WI38 (cell line): ENCODE results near the gene SREK1.

Source experiments
- H3K4me3 ChIP-seq: 2 replicates; pipeline ENCODE4 v1.5.1; 2011; ENCODE audit warnings: low read depth, mild to moderate bottlenecking, control low read depth, low read length
- TF ChIP-seq, protein P1 (sequence below): IDR thresholded peaks from 2 replicates; pipeline ENCODE4 v1.5.1; 2012; ENCODE audit warnings: low read depth, mild to moderate bottlenecking, control low read depth, low read length

Gene SREK1

DNA sequence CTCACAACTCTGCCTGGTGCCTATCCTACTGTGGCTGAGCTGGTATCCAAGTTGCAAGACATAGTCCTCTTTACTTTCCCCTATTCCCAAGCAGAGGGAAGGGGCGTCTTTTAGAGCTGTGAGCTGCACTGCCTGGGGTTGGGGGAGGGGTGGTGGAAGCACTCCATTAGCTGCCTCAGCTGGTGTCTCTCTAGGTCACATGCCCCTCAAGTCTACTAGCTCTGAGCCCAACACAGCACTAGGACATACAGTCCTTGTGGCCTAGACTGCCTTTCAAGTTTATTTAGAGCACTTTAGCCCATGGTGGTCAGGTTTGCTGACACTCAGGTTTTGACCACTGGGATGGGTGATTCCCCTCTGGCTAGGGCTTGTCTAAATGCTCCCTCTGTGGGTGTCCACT, 54.7 kb downstream of the SREK1 start:
- H3K4me3 ChIP-seq: no peak overlapping the region
- TF ChIP-seq, protein P1, sequence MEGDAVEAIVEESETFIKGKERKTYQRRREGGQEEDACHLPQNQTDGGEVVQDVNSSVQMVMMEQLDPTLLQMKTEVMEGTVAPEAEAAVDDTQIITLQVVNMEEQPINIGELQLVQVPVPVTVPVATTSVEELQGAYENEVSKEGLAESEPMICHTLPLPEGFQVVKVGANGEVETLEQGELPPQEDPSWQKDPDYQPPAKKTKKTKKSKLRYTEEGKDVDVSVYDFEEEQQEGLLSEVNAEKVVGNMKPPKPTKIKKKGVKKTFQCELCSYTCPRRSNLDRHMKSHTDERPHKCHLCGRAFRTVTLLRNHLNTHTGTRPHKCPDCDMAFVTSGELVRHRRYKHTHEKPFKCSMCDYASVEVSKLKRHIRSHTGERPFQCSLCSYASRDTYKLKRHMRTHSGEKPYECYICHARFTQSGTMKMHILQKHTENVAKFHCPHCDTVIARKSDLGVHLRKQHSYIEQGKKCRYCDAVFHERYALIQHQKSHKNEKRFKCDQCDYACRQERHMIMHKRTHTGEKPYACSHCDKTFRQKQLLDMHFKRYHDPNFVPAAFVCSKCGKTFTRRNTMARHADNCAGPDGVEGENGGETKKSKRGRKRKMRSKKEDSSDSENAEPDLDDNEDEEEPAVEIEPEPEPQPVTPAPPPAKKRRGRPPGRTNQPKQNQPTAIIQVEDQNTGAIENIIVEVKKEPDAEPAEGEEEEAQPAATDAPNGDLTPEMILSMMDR: no peak

DNA sequence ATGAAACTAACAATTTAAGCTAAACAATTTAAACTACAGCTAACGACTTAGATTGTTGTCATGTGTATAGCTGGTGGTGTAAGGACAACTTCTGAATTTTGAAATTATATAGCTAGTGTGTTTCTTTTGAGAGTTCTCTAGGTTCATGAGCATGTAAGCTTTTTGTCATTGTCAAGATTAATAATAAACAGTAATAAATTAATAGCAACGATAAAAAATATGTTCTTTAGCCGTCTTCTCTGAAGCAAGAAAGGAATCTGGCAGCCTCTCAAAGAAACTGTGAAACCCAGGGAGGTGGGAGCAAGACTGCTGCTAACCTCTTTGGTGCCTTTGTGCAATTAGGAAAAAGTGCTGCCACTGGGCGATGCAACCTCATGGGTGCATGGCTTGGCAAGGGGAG, 59.4 kb downstream of the SREK1 start:
- H3K4me3 ChIP-seq: no peak overlapping the region
- TF ChIP-seq, protein P1: no peak

DNA sequence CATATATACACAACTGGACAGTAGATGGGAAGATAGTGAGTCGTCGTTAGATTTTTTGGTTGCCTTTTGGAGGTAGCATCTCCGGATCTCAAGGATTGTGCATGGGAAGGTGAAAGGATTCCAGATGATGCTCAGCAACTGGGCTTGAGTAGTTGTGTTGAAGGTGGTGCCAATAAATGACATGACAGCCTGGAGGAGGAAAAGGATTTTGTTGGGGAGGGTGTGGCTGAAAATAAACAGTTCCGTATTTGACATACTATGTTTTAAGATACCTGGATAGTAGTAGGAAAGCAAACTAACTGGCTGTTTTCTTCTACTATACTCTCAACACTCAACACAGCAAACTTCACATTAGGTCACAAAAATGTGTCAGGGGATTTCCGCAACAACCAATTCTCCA, 62.4 kb downstream of the SREK1 start:
- H3K4me3 ChIP-seq: no peak overlapping the region
- TF ChIP-seq, protein P1: no peak

DNA sequence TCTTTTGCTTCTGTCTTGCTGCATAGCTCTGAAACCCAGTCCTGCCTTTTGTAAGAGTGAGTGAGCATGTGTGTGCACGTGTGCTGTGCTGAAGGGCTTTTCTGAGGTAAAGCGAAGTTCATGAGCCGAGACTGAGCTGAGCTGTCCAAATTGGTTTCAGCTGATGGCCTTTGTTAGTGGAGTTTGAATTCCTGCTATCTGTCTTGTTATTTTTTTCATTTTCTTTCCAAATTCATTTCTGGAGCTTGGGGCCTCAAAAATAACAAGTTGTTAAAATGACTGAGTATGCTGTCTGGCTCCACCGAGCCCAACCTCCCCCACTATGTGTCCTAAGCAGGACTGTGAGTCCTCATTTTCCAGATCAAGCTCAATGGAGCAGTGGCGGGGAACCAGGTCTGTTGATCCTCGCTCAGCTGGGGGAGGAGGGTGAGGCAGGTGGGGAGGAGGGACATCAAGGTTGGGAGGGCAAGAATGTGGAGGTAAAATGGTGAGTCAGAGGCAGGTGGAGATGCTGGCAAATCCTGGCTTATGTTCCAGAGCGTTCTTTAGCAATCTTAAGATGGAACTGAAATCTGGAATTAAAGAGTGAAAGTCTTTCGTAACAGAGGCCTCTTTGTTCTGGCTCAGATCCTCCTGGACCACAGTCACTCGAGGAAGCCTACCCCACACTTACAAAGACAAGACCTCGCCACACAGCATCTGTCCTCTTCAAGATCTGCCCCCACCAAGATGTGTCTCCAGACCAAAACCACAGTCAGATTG, 63.9 kb downstream of the SREK1 start:
- TF ChIP-seq, protein P1: no peak
- H3K4me3 ChIP-seq: no peak overlapping the region

DNA sequence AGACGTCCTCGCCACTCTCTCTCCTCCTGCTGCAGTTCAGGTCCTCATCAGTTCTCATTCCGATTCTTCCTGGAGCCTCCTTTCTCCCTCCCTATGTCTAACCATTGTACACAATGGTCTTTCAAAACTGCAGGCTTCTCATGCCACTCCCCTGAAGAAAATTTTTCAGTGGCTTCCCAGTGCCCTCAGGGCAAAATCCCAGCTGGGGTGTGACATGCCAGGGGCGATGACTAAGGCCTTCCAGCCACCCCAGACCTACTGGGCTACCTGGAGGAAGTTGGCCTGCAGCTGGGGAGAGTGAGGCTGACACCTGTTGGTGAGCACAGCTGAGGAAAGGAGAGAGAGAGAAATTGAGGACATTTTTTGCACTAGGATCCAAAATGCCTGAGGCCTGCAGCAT, 65.2 kb downstream of the SREK1 start:
- H3K4me3 ChIP-seq: no peak overlapping the region
- TF ChIP-seq, protein P1: no peak

DNA sequence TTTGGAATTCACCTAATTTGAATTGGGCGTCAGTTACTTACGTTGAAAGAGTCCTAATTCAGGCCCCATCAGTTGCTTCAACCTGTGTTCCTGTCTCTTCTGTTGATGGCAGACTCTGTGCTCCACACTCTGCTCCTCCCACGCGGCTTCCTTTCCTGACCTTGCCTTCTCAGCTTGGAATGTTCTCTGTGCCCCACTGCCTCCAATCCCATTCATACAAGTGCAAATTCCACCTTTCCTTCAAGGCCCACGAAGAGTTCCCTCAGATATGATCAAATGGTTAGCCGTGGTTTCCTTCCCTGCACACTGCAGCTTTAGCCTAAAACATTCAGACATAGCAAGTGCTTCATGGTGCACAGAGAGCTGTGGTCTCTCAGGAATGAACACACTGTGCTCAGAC, 65.7 kb downstream of the SREK1 start:
- TF ChIP-seq, protein P1: no peak
- no peak overlapping the region for H3K4me3 ChIP-seq

DNA sequence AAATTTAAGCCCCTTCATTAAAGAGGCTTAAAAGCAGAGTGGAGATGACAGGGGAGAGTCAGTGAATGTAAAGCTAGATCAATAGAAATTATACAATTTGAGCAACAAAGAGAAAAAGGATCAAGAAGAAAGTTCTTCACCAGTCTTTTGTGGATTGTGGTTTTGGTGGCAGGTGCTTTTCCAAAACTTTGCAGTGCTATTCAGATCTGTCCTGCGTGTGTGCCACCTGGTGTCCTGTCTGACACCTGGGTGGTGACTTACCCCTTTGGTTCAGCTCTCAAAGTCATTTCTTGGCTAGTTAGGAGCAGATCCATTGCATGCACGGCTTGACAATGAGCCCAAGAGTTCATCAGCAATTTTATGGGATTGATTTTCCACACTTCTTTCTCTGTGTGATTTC, 69.4 kb downstream of the SREK1 start:
- H3K4me3 ChIP-seq: no peak overlapping the region
- TF ChIP-seq, protein P1: no peak
